Pericardium fibroblast (primary cell): ENCODE data around the gene XRRA1. TPM values are rescaled to one million over a fixed set of nuclear protein-coding genes. Genes with fewer than 3 reads are reported as not detected.

ENCODE experiments used
- total RNA-seq: library from RNA; depleted of rRNA; stranded (reverse); fragments of >200 nt; gene quantifications from 2 replicates; pipeline ENCODE4 v1.2.3, GENCODE V29; 2015

The XRRA1 gene
- 8.9 and 11.4 TPM in 2 replicates for total RNA-seq

GRCh38 chr11:74948898-74949752 is at the start of gene XRRA1, which contains the start of gene SPCS2:
XRRA1 (minus strand) TSS chr11:74949091; CDS start chr11:74940878, 8,213 bp downstream.
SPCS2 (plus strand) TSS chr11:74949266; CDS start chr11:74949286, 20 bp downstream.

GRCh38 chr11:74988541-74989259 is 39.8 kb upstream of the XRRA1 start, which contains the start of gene NEU3:
NEU3 (plus strand) TSS chr11:74988933; CDS start chr11:74989061, 128 bp downstream.

Other genes with a start within 250 kb of the XRRA1 start
- gene CHRDL2, start 217.7 kb downstream of the XRRA1 start, total RNA-seq, result not detected in 2 replicates
- gene RNF169, start 200.2 kb downstream of the XRRA1 start, total RNA-seq, result 8.4 and 10.0 TPM in 2 replicates
- gene SPCS2, start 175 bp upstream of the XRRA1 start, total RNA-seq, result 25.9 and 55.2 TPM in 2 replicates
- gene NEU3, start 39.8 kb upstream of the XRRA1 start, total RNA-seq, result 3.9 and 5.1 TPM in 2 replicates
- not detected in 2 replicates for gene OR2AT4, start 147.8 kb upstream of the XRRA1 start, total RNA-seq
- 0.23 TPM in 1 of 2 replicates, not detected in the other for gene SLCO2B1, start 202.0 kb upstream of the XRRA1 start, total RNA-seq